ENCODE data around the gene HOXD4. TPM values are rescaled to one million over a fixed set of nuclear protein-coding genes. Genes with fewer than 3 reads are reported as not detected.

Gene HOXD4
- polyA plus RNA-seq, 1 donor = 8.2 TPM

- DNase-seq = no peak
Measured at GRCh38 chr2:176142281-176142680, 9.1 kb upstream of the HOXD4 start.

- DNase-seq = no peak
Measured at GRCh38 chr2:176145085-176145969, 6.0 kb upstream of the HOXD4 start.

- no peak for DNase-seq
Measured at GRCh38 chr2:176146101-176146500, 5.2 kb upstream of the HOXD4 start.

DNA sequence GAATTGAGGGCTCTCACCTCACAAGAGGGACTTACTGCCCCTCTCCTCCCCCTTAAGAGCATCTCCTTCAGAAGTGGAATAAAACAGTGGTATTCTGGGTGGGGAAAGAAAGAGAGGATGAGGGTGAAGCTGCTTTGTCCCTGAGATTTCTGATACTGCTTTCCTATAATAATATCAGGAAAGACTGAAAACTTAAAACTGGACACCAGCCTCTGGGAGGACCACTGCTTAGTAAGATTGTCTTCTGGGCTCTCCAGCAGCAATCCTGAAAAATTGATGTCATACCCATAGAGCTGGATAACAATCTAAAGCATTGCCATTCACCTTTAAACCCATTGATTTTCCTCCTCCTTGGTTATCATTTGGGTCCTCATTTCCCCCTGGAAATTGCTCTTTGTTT, 4.7 kb upstream of the HOXD4 start:
- DNase-seq = no peak

- no peak for DNase-seq
Measured at GRCh38 chr2:176147210-176147799, 4.0 kb upstream of the HOXD4 start.

DNA sequence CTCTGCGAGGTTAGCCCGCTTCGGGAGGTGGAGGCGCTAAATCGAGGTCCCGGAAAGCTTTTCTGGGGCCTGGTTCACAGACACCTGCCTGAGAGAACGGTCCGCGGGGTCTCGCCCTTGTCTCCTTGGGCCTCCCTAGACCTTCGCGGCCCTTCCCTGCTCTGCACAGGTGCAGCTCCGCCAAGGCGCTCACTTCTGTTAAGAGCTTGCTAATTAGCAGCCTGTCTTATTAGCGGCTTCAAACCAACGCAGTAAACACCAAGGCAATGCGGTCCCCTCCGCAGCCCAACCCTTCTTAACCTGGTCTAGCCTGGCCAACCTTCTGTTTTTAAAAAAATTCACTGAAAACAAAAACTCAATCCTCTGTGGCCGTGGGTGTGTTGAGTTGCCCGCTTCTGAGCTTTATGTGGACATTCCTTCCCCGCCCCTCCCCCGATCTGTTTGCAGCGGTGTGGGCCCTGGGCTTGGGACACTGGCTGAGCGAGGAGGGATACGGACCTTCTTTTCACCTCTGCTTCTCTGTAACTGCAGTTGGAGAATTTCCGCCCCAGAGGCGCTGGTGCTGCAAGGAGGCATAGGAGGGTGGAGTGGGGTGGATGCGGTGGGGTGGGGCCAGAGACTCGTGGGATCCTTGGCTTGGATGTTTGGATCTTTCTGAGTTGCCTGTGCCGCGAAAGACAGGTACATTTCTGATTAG, 3.4 kb upstream of the HOXD4 start:
- DNase-seq = no peak

- DNase-seq = no peak
Measured at GRCh38 chr2:176148751-176149421, 2.5 kb upstream of the HOXD4 start.

DNA sequence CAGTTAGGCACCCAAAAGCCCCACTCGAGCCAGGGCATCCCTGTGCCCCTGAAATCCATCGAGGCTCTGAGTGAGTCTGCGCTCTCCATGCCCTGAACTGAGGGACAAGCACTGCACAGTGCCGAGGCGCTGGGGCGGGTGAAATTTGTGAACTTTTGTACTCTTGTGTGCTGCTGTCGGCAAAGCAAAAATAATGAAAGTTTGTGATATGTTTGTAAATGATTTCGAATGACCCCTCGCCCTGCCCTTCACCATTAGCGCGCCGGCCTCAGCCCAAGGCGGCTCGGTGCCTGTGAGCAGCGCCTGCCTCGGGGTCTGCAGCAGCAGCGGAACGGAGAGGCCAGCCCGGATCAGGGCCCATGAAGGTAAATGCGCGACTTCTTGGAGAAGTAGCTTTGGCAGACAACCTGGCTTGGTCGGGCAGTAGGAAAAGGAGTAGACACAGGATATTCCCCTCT, 1.8 kb upstream of the HOXD4 start:
- DNase-seq = no peak

DNA sequence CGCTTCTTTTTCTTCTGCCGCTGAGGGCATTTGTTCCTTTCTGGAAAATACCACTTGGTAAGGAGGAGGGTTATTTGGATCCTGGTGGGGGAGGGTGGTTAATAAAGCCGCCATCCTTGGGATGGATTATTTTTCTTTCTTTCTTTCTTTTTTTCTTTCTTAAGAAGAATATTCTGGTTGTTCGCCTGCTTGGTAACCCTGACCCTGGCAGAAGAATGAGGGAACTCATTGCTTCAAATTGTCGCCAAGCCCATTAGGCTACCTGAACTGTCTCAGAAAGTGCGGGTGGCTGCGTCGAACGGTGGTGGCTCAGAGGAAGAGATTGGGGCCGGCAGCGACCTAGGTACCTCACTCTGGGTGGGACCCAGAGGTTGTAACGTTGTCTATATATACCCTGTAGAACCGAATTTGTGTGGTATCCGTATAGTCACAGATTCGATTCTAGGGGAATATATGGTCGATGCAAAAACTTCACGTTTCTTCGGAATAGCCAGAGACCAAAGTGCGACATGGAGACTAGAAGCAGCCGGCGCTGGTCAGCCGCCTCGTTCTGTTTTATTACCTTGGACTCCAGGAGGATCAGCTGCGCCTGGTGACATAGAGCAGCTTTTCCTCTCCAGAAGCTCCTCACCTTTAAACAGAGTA, 1.3 kb upstream of the HOXD4 start:
- no peak for DNase-seq

GRCh38 chr2:176150584-176151441, 537 bp upstream of the HOXD4 start:
- DNase-seq = no peak

- DNase-seq = no peak
Measured at GRCh38 chr2:176152350-176153181, 1.2 kb downstream of the HOXD4 start.

GRCh38 chr2:176154576-176155252, 3.4 kb downstream of the HOXD4 start:
- no peak for DNase-seq

DNA sequence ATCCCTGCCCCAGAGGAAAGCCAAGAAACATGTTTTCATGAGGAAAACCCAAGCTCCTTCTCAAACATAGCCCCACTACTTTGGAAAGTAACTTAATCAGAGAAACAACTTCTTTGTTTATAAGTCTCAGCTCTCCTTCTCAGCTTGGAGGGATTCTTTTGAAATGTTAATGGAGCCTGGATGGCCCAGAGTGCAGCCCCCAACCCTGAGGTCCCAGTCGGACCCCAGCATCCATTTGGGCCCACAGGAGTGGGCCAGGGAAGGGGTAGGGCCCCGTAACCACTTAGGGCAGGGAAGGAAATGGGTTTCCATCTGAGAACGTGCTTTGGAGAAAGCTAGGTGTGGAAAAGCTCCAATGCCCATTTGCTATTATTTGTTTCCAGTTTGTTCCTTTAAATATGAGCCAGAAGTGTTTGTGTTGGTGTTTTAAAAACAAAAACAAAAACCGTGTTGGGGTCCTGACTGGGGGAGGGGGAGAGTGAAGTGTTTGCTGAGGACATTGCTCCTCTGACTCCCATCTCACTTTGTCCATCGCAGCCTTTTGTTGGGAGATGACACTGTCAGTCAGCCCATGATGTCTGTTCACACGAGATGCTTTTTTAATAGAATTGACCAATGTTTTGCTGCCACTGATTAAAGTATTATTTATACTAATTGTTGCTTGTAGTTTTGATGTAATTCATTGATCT, 4.2 kb downstream of the HOXD4 start:
- no peak for DNase-seq

DNA sequence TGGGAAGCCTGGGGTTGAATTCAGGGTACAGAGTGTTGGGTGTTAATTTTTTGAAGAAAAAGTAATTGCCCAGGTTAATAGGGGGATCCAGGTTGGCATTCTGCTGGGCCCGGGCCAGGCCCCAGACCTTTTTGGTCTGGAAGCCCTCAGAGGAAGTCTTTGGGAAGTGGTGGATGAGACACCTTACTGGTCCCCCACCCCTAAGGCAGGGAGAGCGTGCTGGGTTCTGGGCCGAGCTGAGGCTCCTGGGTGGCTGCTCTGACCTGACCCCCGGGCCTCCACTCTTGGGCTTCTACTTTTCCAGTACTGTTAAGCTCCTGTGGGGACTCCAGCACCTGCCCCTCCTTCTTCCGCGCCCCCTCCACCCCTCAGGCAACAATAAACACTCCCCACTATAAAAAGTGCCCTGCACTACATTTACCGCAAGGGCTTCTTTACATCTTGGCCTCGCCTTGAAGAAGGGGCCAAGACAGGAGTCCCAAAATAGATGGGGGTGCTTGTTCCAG, 5.0 kb downstream of the HOXD4 start:
- no peak for DNase-seq

- no peak for DNase-seq
Measured at GRCh38 chr2:176156807-176157498, 5.6 kb downstream of the HOXD4 start, which contains the start of gene HOXD3. HOXD3 (plus strand) TSS chr2:176157307; CDS start chr2:176169115, 11,808 bp downstream.

GRCh38 chr2:176157499-176158185, 6.3 kb downstream of the HOXD4 start:
- DNase-seq = no peak

DNA sequence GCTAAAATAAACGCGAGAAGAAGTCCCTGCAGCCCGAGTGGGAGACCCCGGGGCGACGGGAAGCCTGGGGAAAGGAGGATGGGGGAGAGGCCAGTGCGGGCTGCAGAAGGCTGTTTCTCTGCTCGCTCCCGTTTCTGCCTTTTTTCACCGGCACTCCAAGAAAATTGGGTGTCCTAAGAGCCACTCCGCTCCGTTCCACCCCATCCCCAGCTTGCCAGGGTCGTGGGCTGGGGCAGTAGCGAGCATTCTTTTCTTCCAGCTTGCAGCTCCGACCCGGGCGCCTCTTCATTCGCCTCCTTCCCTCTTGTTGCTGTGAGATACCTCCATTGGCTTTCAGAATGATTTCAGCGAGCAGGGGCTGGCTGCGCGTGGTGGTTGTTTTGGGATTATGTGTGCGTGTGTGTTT, 6.8 kb downstream of the HOXD4 start:
- DNase-seq = no peak

Measured in hindlimb muscle (tissue), 1 donor.